HCT116 (cell line): ENCODE measurements around the gene LDHAL6B. TPM values are rescaled to one million over a fixed set of nuclear protein-coding genes. Genes with fewer than 3 reads are reported as not detected.

Source experiments
- ATAC-seq: fragments of 200-7000 bp; cut with Tn5 transposase; 2 replicates; pipeline ENCODE4 v1.9.1; 2020; ENCODE audit warnings: mild to moderate bottlenecking, moderate library complexity
- BruUV-seq: library from RNA; stranded (reverse); fragments of 400-500 nt; replicated peaks from 2 replicates; lab custom pipeline; 2021; lab: Mats Ljungman, UMichigan
- CTCF ChIA-PET: fragments of 300-600 bp; sonication (Branson Sonifier 250); formaldehyde crosslinking; loops from one replicate; lab custom pipeline; 2021; ENCODE audit warnings: antibody characterized with exemption; lab: Charles Lee
- POLR2A ChIA-PET: fragments of 300-600, 350-600 bp; sonication (Branson Sonifier 250); formaldehyde crosslinking; loops from one replicate; lab custom pipeline; 2021; ENCODE audit warnings: antibody characterized with exemption; lab: Charles Lee
- RAD21 ChIA-PET, 2 experiments: fragments of 300-600 bp; sonication (Branson Sonifier 250); formaldehyde crosslinking; loops; one replicate each; lab custom pipeline; 2023; ENCODE audit warnings: low total read pairs in 2 of 2; ENCODE audit not compliant: uncharacterized antibody in 2 of 2, unreplicated experiment in 2 of 2, low non-redundant PET in 1 of 2; lab: Charles Lee
- DNase-seq: peaks from one replicate; pipeline ENCODE4 v3.0.0-alpha.2; 2010; ENCODE audit warnings: low read depth, low spot score
- H2AFZ ChIP-seq: fragments of 200-600 bp; shearing (Covaris generic), sonication (generic); 2 replicates; pipeline ENCODE4 v1.6.1; 2017; ENCODE audit warnings: low read depth, mixed run types, mixed read lengths, antibody characterized with exemption, low read length; ENCODE audit not compliant: poor library complexity, severe bottlenecking
- H3K27ac ChIP-seq: 2 replicates; pipeline ENCODE4 v1.5.1; 2012; ENCODE audit warnings: low read depth, low read length
- H3K27me3 ChIP-seq: fragments of 200-600 bp; sonication (generic); 2 replicates; pipeline ENCODE4 v1.6.1; 2016; ENCODE audit warnings: mixed run types, low read length, mixed read lengths; ENCODE audit not compliant: insufficient read depth
- H3K36me3 ChIP-seq, 2 experiments: fragments of 200-500 bp in 1 of 2; fragments of 200-600 bp in 1 of 2; sonication (Bioruptor generic) in 1 of 2; sonication (generic) in 1 of 2; 2 replicates each; pipeline versions ENCODE4 v1.5.1 to v1.6.1; 2014 to 2016; ENCODE audit warnings: low read length in 2 of 2, inconsistent platforms in 1 of 2, mixed read lengths in 1 of 2, mixed run types in 1 of 2; ENCODE audit not compliant: insufficient read depth in 2 of 2, control insufficient read depth in 1 of 2
- H3K4me1 ChIP-seq, 2 experiments: fragments of 200-600 bp in 1 of 2; sonication (generic) in 1 of 2; 2 replicates each; pipeline versions ENCODE4 v1.5.1 to v1.6.1; 2012 to 2017; ENCODE audit warnings: low read length in 2 of 2, inconsistent platforms in 1 of 2, mild to moderate bottlenecking in 1 of 2, mixed read lengths in 1 of 2, mixed run types in 1 of 2, moderate library complexity in 1 of 2; ENCODE audit not compliant: insufficient read depth in 2 of 2, control insufficient read depth in 1 of 2
- H3K4me2 ChIP-seq: fragments of 200-600 bp; sonication (generic); 2 replicates; pipeline ENCODE4 v1.6.1; 2017; ENCODE audit warnings: mixed run types, low read length, mixed read lengths
- H3K4me3 ChIP-seq, 2 experiments: fragments of 200-600 bp in 1 of 2; sonication (generic) in 1 of 2; replicated peaks in 1 of 2; 2 replicates each; pipeline ENCODE4 v1.5.1; 2011 to 2016; ENCODE audit warnings: low read length in 2 of 2, control low read depth in 1 of 2, low read depth in 1 of 2, mild to moderate bottlenecking in 1 of 2, mixed read lengths in 1 of 2, mixed run types in 1 of 2
- H3K79me2 ChIP-seq: fragments of 200-600 bp; sonication (generic); 2 replicates; pipeline ENCODE4 v1.6.1; 2017; ENCODE audit warnings: mild to moderate bottlenecking, mixed run types, low read length, moderate library complexity, mixed read lengths; ENCODE audit not compliant: insufficient read depth
- H3K9ac ChIP-seq: fragments of 200-600 bp; sonication (generic); 2 replicates; pipeline ENCODE4 v1.6.1; 2016; ENCODE audit warnings: low read length, mixed read lengths
- H3K9me2 ChIP-seq: fragments of 200-600 bp; sonication (generic), shearing (Covaris generic); 2 replicates; pipeline ENCODE4 v1.6.1; 2017; ENCODE audit warnings: mixed run types, mild to moderate bottlenecking, moderate library complexity; ENCODE audit not compliant: insufficient read depth
- H3K9me3 ChIP-seq, 2 experiments: fragments of 200-500 bp in 1 of 2; fragments of 200-600 bp in 1 of 2; sonication (Bioruptor generic) in 1 of 2; sonication (generic) in 1 of 2; 2 replicates each; pipeline ENCODE4 v1.6.1; 2014 to 2017; ENCODE audit warnings: low read length in 2 of 2, mixed read lengths in 2 of 2, inconsistent platforms in 1 of 2, low read depth in 1 of 2, mild to moderate bottlenecking in 1 of 2, mixed run types in 1 of 2, moderate library complexity in 1 of 2; ENCODE audit not compliant: control insufficient read depth in 1 of 2, insufficient read depth in 1 of 2
- H4K20me1 ChIP-seq: fragments of 200-600 bp; sonication (generic), shearing (Covaris generic); 2 replicates; pipeline ENCODE4 v1.6.1; 2017; ENCODE audit warnings: mixed run types, mild to moderate bottlenecking, moderate library complexity; ENCODE audit not compliant: insufficient read depth
- CBX3 ChIP-seq: IDR thresholded peaks from 2 replicates; pipeline ENCODE4 v1.6.1; 2012; ENCODE audit warnings: low read depth
- CEBPB ChIP-seq: IDR thresholded peaks from 2 replicates; pipeline ENCODE4 v1.6.1; 2012; ENCODE audit warnings: low read depth
- EGR1 ChIP-seq: IDR thresholded peaks from 2 replicates; pipeline ENCODE4 v1.6.1; 2012; ENCODE audit warnings: low read depth
- ELF1 ChIP-seq: IDR thresholded peaks from 2 replicates; pipeline ENCODE4 v1.6.1; 2012; ENCODE audit warnings: low read depth, borderline replicate concordance
- EZH2phosphoT487 ChIP-seq: fragments of 200-600 bp; IDR thresholded peaks from 2 replicates; pipeline ENCODE4 v1.6.1; 2018; ENCODE audit warnings: antibody characterized with exemption, borderline replicate concordance
- FOSL1 ChIP-seq: IDR thresholded peaks from 2 replicates; pipeline ENCODE4 v1.6.1; 2012; ENCODE audit warnings: low read depth
- JUND ChIP-seq: IDR thresholded peaks from 2 replicates; pipeline ENCODE4 v1.6.1; 2012
- POLR2A ChIP-seq: IDR thresholded peaks from 2 replicates; pipeline ENCODE4 v1.7.0; 2011; ENCODE audit warnings: borderline replicate concordance; ENCODE audit not compliant: insufficient read depth, insufficient read length; ENCODE audit errors: extremely low read depth
- RAD21 ChIP-seq: IDR thresholded peaks from 2 replicates; pipeline ENCODE4 v1.6.1; 2012; ENCODE audit warnings: low read depth, mild to moderate bottlenecking
- SIN3A ChIP-seq: IDR thresholded peaks from 2 replicates; pipeline ENCODE4 v1.6.1; 2012; ENCODE audit warnings: low read depth
- SP1 ChIP-seq: IDR thresholded peaks from 2 replicates; pipeline ENCODE4 v1.6.1; 2012; ENCODE audit warnings: low read depth
- SRF ChIP-seq: IDR thresholded peaks from 2 replicates; pipeline ENCODE4 v1.6.1; 2012; ENCODE audit warnings: low read depth
- TCF7L2 ChIP-seq: IDR thresholded peaks from 2 replicates; pipeline ENCODE4 v1.7.0; 2011; ENCODE audit warnings: borderline replicate concordance, inconsistent platforms; ENCODE audit not compliant: insufficient read depth, insufficient read length; ENCODE audit errors: extremely low read depth
- YY1 ChIP-seq: IDR thresholded peaks from 2 replicates; pipeline ENCODE4 v1.6.1; 2011; ENCODE audit warnings: low read length, low read depth, moderate library complexity, mild to moderate bottlenecking; ENCODE audit not compliant: insufficient replicate concordance; ENCODE audit errors: extremely low read depth
- ZFX ChIP-seq: fragments of 450-650 bp; IDR thresholded peaks from 2 replicates; pipeline ENCODE4 v1.6.1; 2017
- ZNF274 ChIP-seq: fragments of 200-500 bp; sonication (Bioruptor generic); IDR thresholded peaks from 2 replicates; pipeline ENCODE4 v1.6.1; 2014; ENCODE audit warnings: mild to moderate bottlenecking, low read depth, low read length, inconsistent platforms
- intact Hi-C: fragments of 100-400 bp; cut with micrococcal nuclease; formaldehyde crosslinking; loops from 2 replicates; pipeline ENCODE4 v1.10.0; 2022
- total RNA-seq: library from RNA; stranded (reverse); gene quantifications from one replicate; pipeline ENCODE4 v1.2.1, GENCODE V29; 2021; ENCODE audit not compliant: unreplicated experiment
- TF ChIP-seq, protein P1 (sequence below), 3 experiments: fragments of 200-600 bp in 1 of 3; sonication (generic) in 1 of 3; IDR thresholded peaks in 2 of 3; conservative IDR thresholded peaks in 1 of 3; 2 replicates each; pipeline ENCODE4 v1.5.1; 2012 to 2017; ENCODE audit warnings: low read depth in 2 of 3, low read length in 2 of 3, antibody characterized with exemption in 1 of 3, borderline replicate concordance in 1 of 3, control low read depth in 1 of 3, mild to moderate bottlenecking in 1 of 3, mixed read lengths in 1 of 3, mixed run types in 1 of 3, moderate library complexity in 1 of 3; ENCODE audit not compliant: insufficient read depth in 1 of 3
- TF ChIP-seq, protein P2 (sequence below): IDR thresholded peaks from 2 replicates; pipeline ENCODE4 v1.6.1; 2011; ENCODE audit warnings: mild to moderate bottlenecking, low read length, moderate library complexity; ENCODE audit not compliant: insufficient replicate concordance; ENCODE audit errors: extremely low read depth
- TF ChIP-seq, protein P3 (sequence below): IDR thresholded peaks from 2 replicates; pipeline ENCODE4 v1.6.1; 2012; ENCODE audit warnings: low read depth
- TF ChIP-seq, protein P4 (sequence below): IDR thresholded peaks from 2 replicates; pipeline ENCODE4 v1.6.1; 2012

Gene LDHAL6B
- total RNA-seq, 1 experiment from 2014 or later, result not detected

DNA sequence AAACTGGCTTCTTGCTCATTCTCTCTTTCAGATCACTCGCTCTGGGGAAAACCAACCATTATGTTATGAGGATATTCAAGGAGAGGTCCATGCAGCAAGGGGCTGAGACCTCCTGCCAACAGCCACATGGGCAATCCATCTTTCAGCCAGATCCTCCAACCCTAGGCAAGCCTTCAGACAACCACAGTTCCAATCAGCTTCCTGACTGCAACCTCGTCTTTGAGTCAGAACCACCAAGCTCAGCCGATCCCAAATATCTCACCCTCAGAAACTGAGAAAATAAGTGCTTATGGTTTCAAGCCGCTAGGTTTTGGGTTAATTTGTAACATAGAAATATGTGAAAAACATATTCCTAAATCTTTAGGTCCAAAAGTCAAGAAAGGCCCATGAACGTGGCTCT is 10.3 kb downstream of the LDHAL6B start:
- Histone ChIP-seq H3K9me2 (no peaks in the 10 kb centered on the region), H4K20me1 (no peaks in the 10 kb centered on the region), H3K4me2 (no peak overlapping the region), H3K79me2 (no peaks in the 10 kb centered on the region), H3K9ac (no peak overlapping the region), H3K27me3 (no peaks in the 10 kb centered on the region), H3K9me3 (no peaks in the 10 kb centered on the region), H3K27ac (no peak overlapping the region), H3K4me3 (no peak overlapping the region), H3K4me1 (no peaks in the 10 kb centered on the region), H2AFZ (no peak overlapping the region), H3K36me3 (peaks cover 4 to 31% of the 10 kb centered on the region in 2 experiments; a peak in 3 of 4 replicates)
- RAD21 ChIA-PET, result no interaction called here
- ATAC-seq (no peak), DNase-seq (no peak)
- TF ChIP-seq FOSL1 (no peak), CEBPB (no peak), SRF (no peak), CBX3 (no peak), RAD21 (no peak), ZFX (no peak), SIN3A (no peak), EGR1 (no peak), EZH2phosphoT487 (no peak), JUND (no peak), TCF7L2 (no peak), ZNF274 (no peak), SP1 (no peak), YY1 (no peak), POLR2A (no peak), ELF1 (no peak)
- TF ChIP-seq, protein P1, sequence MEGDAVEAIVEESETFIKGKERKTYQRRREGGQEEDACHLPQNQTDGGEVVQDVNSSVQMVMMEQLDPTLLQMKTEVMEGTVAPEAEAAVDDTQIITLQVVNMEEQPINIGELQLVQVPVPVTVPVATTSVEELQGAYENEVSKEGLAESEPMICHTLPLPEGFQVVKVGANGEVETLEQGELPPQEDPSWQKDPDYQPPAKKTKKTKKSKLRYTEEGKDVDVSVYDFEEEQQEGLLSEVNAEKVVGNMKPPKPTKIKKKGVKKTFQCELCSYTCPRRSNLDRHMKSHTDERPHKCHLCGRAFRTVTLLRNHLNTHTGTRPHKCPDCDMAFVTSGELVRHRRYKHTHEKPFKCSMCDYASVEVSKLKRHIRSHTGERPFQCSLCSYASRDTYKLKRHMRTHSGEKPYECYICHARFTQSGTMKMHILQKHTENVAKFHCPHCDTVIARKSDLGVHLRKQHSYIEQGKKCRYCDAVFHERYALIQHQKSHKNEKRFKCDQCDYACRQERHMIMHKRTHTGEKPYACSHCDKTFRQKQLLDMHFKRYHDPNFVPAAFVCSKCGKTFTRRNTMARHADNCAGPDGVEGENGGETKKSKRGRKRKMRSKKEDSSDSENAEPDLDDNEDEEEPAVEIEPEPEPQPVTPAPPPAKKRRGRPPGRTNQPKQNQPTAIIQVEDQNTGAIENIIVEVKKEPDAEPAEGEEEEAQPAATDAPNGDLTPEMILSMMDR (IDR thresholded peaks at IDR 0.05 in 2 of 3, conservative IDR thresholded peaks at IDR 0.05 in 1 of 3; ENCODE audit: borderline replicate concordance in 1 of 3, insufficient read depth in 1 of 3, low read depth in 2 of 3, low read length in 2 of 3), result no peak
- TF ChIP-seq, protein P2, sequence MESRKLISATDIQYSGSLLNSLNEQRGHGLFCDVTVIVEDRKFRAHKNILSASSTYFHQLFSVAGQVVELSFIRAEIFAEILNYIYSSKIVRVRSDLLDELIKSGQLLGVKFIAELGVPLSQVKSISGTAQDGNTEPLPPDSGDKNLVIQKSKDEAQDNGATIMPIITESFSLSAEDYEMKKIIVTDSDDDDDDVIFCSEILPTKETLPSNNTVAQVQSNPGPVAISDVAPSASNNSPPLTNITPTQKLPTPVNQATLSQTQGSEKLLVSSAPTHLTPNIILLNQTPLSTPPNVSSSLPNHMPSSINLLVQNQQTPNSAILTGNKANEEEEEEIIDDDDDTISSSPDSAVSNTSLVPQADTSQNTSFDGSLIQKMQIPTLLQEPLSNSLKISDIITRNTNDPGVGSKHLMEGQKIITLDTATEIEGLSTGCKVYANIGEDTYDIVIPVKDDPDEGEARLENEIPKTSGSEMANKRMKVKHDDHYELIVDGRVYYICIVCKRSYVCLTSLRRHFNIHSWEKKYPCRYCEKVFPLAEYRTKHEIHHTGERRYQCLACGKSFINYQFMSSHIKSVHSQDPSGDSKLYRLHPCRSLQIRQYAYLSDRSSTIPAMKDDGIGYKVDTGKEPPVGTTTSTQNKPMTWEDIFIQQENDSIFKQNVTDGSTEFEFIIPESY, result no peak
- TF ChIP-seq, protein P3, sequence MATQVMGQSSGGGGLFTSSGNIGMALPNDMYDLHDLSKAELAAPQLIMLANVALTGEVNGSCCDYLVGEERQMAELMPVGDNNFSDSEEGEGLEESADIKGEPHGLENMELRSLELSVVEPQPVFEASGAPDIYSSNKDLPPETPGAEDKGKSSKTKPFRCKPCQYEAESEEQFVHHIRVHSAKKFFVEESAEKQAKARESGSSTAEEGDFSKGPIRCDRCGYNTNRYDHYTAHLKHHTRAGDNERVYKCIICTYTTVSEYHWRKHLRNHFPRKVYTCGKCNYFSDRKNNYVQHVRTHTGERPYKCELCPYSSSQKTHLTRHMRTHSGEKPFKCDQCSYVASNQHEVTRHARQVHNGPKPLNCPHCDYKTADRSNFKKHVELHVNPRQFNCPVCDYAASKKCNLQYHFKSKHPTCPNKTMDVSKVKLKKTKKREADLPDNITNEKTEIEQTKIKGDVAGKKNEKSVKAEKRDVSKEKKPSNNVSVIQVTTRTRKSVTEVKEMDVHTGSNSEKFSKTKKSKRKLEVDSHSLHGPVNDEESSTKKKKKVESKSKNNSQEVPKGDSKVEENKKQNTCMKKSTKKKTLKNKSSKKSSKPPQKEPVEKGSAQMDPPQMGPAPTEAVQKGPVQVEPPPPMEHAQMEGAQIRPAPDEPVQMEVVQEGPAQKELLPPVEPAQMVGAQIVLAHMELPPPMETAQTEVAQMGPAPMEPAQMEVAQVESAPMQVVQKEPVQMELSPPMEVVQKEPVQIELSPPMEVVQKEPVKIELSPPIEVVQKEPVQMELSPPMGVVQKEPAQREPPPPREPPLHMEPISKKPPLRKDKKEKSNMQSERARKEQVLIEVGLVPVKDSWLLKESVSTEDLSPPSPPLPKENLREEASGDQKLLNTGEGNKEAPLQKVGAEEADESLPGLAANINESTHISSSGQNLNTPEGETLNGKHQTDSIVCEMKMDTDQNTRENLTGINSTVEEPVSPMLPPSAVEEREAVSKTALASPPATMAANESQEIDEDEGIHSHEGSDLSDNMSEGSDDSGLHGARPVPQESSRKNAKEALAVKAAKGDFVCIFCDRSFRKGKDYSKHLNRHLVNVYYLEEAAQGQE, result no peak
- TF ChIP-seq, protein P4, sequence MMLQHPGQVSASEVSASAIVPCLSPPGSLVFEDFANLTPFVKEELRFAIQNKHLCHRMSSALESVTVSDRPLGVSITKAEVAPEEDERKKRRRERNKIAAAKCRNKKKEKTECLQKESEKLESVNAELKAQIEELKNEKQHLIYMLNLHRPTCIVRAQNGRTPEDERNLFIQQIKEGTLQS, result no peak
- POLR2A ChIA-PET, result no interaction called here
- intact Hi-C loops, result no loop called here
- BruUV-seq, result no TSS peak
- CTCF ChIA-PET, result no interaction called here
